Esophagus muscularis mucosa (tissue), 4 donors: ENCODE data around the gene ZNF580. TPM values are rescaled to one million over a fixed set of nuclear protein-coding genes. Genes with fewer than 3 reads are reported as not detected.

Experiments used
- DNase-seq: peaks from one replicate; pipeline ENCODE4 v3.0.0-alpha.2; 2017; ENCODE audit errors: extremely low spot score
- H3K27ac ChIP-seq, 4 donors: fragments of 200-600 bp; sonication (generic); replicated peaks in 1 of 4; 1 replicate in 3 of 4; 2 replicates in 1 of 4; pipeline ENCODE4 v1.5.1; 2016 to 2019; ENCODE audit warnings: mild to moderate bottlenecking in 1 of 4
- H3K27me3 ChIP-seq, 4 donors: fragments of 200-600 bp; sonication (generic); one replicate each; pipeline versions ENCODE4 v1.5.1 to v1.6.0; 2016 to 2019
- H3K36me3 ChIP-seq, 4 donors: fragments of 200-600 bp; sonication (generic); one replicate each; pipeline ENCODE4 v1.5.1; 2016 to 2019
- H3K4me1 ChIP-seq, 4 donors: fragments of 200-600 bp; sonication (generic); one replicate each; pipeline ENCODE4 v1.5.1; 2016 to 2019
- H3K4me3 ChIP-seq, 4 donors: fragments of 200-600 bp; sonication (generic); 1 replicate in 2 of 4; 2 replicates in 2 of 4; pipeline ENCODE4 v1.5.1; 2016 to 2019; ENCODE audit warnings: mild to moderate bottlenecking in 4 of 4, moderate library complexity in 1 of 4
- H3K9me3 ChIP-seq, 4 donors: fragments of 200-600 bp; sonication (generic); 1 replicate in 3 of 4; 2 replicates in 1 of 4; pipeline ENCODE4 v1.5.1; 2016 to 2019
- EP300 ChIP-seq: sonication (generic); formaldehyde crosslinking; IDR thresholded peaks from one replicate; pipeline ENCODE4 v1.6.1; 2017; ENCODE audit warnings: antibody characterized with exemption
- POLR2A ChIP-seq: fragments of 450-650 bp; IDR thresholded peaks from one replicate; pipeline ENCODE4 v1.6.1; 2017; ENCODE audit warnings: antibody characterized with exemption, moderate library complexity, mild to moderate bottlenecking, low read depth
- POLR2AphosphoS5 ChIP-seq, 2 donors: sonication (generic); formaldehyde crosslinking; IDR thresholded peaks; one replicate each; pipeline ENCODE4 v1.6.1; 2017; ENCODE audit warnings: antibody characterized with exemption in 2 of 2
- WGBS: methylation state at CpG from one replicate; pipeline ENCODE4 v1.1.5; 2018; 5-methylcytosine and 5-hydroxymethylcytosine counted together
- intact Hi-C: fragments of 100-400 bp; cut with DNase I; formaldehyde crosslinking; loops from one replicate; pipeline ENCODE4 v1.15.1; 2023
- total RNA-seq, 4 donors: library from RNA; depleted of rRNA; stranded (reverse); fragments of >200 nt; gene quantifications; one replicate each; pipeline versions ENCODE4 v1.1.0 to v1.2.1, GENCODE V29; 2016
- TF ChIP-seq, protein P1 (sequence below), 3 experiments: fragments of 200-600 bp in 2 of 3; fragments of 450-650 bp in 1 of 3; sonication (generic) in 2 of 3; IDR thresholded peaks; one replicate each; pipeline ENCODE4 v1.5.1; 2017 to 2019; ENCODE audit warnings: antibody characterized with exemption in 3 of 3, mild to moderate bottlenecking in 2 of 3, moderate library complexity in 1 of 3

The ZNF580 gene
- total RNA-seq, 4 donors from 2014 or later: 38.3 to 66.8 (median 43.1) TPM

- Histone ChIP-seq H3K27ac (no peak overlapping the region), H3K4me1 (peaks cover 0 to 39% (median 9%) of the 10 kb centered on the region in 4 donors), H3K4me3 (no peak overlapping the region), H3K27me3 (no peaks in the 10 kb centered on the region), H3K9me3 (no peaks in the 10 kb centered on the region), H3K36me3 (peaks cover 92 to 100% (median 99%) of the 10 kb centered on the region in 4 donors)
- no peak for DNase-seq
- intact Hi-C loops: no loop called here
- TF ChIP-seq, protein P1, sequence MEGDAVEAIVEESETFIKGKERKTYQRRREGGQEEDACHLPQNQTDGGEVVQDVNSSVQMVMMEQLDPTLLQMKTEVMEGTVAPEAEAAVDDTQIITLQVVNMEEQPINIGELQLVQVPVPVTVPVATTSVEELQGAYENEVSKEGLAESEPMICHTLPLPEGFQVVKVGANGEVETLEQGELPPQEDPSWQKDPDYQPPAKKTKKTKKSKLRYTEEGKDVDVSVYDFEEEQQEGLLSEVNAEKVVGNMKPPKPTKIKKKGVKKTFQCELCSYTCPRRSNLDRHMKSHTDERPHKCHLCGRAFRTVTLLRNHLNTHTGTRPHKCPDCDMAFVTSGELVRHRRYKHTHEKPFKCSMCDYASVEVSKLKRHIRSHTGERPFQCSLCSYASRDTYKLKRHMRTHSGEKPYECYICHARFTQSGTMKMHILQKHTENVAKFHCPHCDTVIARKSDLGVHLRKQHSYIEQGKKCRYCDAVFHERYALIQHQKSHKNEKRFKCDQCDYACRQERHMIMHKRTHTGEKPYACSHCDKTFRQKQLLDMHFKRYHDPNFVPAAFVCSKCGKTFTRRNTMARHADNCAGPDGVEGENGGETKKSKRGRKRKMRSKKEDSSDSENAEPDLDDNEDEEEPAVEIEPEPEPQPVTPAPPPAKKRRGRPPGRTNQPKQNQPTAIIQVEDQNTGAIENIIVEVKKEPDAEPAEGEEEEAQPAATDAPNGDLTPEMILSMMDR (IDR thresholded peaks at IDR 0.05): no peak
- TF ChIP-seq POLR2A (no peak), POLR2AphosphoS5 (IDR thresholded peaks at IDR 0.05) (no peak), EP300 (no peak)
- WGBS: 96% methylated on average over 5 of the region's 12 CpGs
Observed at GRCh38 chr19:55666343-55667005, 25.7 kb downstream of the ZNF580 start.

- Histone ChIP-seq H3K9me3 (no peaks in the 10 kb centered on the region), H3K27ac (no peak overlapping the region), H3K4me3 (no peak overlapping the region), H3K4me1 (peaks cover 0 to 44% (median 11%) of the 10 kb centered on the region in 4 donors), H3K27me3 (no peaks in the 10 kb centered on the region), H3K36me3 (peaks cover 87 to 98% (median 97%) of the 10 kb centered on the region in 4 donors)
- TF ChIP-seq, protein P1 (IDR thresholded peaks at IDR 0.05): no peak
- TF ChIP-seq POLR2A (no peak), POLR2AphosphoS5 (IDR thresholded peaks at IDR 0.05) (no peak), EP300 (no peak)
- WGBS: 89% methylated on average over 4 of the region's 4 CpGs
- no peak for DNase-seq
- intact Hi-C loops: no loop called here
Observed at GRCh38 chr19:55667006-55667381, 26.2 kb downstream of the ZNF580 start.

- Histone ChIP-seq H3K9me3 (no peaks in the 10 kb centered on the region), H3K27me3 (no peaks in the 10 kb centered on the region), H3K36me3 (peaks cover 82 to 97% (median 92%) of the 10 kb centered on the region in 4 donors), H3K4me3 (no peak overlapping the region), H3K27ac (no peak overlapping the region), H3K4me1 (peaks cover 0 to 43% (median 14%) of the 10 kb centered on the region in 4 donors)
- TF ChIP-seq, protein P1 (IDR thresholded peaks at IDR 0.05): no peak
- TF ChIP-seq POLR2A (no peak), POLR2AphosphoS5 (IDR thresholded peaks at IDR 0.05) (no peak), EP300 (no peak)
- no peak for DNase-seq
- WGBS: 91% methylated on average over 7 of the region's 12 CpGs
- intact Hi-C loops: no loop called here
Observed at GRCh38 chr19:55667511-55667910, 26.7 kb downstream of the ZNF580 start.

DNA sequence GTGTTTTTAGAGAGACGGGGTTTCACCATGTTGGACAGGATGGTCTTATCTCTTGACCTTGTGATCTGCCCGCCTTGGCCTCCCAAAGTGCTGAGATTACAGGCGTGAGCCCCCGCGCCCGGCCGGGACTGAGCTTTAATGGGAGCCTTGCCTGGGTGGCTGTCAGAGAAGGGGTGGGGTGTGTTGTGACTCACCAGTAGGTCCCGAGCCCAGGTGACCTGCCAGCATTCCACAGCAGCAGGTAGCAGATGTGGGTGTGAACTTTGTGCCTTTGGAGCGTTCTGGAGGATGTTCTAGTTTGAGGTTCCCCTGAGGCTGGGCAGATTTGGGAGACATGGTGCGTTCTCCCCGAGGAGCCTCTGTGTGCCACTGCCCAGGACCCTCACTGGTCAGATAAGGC, 27.2 kb downstream of the ZNF580 start:
- TF ChIP-seq, protein P1 (IDR thresholded peaks at IDR 0.05): no peak
- TF ChIP-seq EP300 (no peak), POLR2A (no peak), POLR2AphosphoS5 (IDR thresholded peaks at IDR 0.05) (no peak)
- H3K4me3 ChIP-seq: no peak overlapping the region
- intact Hi-C loops: no loop called here
- no peaks in the 10 kb centered on the region for H3K9me3 ChIP-seq
- H3K27me3 ChIP-seq: no peaks in the 10 kb centered on the region
- no peak overlapping the region for H3K27ac ChIP-seq
- WGBS: 72% methylated on average over 9 of the region's 11 CpGs
- H3K36me3 ChIP-seq: peaks cover 77 to 97% (median 90%) of the 10 kb centered on the region in 4 donors
- DNase-seq: no peak
- peaks cover 0 to 41% (median 14%) of the 10 kb centered on the region in 4 donors for H3K4me1 ChIP-seq
